ENCODE measurements around the gene COLEC11.
A peak's percentile ranks its signal among the peaks of the same experiment; 100 is the strongest.
"Not testable (repeated sequence)": the region's sequence is repeated elsewhere in the genome, so short reads cannot be mapped to it uniquely, and the experiment has no call there.

COLEC11 gene

DNA sequence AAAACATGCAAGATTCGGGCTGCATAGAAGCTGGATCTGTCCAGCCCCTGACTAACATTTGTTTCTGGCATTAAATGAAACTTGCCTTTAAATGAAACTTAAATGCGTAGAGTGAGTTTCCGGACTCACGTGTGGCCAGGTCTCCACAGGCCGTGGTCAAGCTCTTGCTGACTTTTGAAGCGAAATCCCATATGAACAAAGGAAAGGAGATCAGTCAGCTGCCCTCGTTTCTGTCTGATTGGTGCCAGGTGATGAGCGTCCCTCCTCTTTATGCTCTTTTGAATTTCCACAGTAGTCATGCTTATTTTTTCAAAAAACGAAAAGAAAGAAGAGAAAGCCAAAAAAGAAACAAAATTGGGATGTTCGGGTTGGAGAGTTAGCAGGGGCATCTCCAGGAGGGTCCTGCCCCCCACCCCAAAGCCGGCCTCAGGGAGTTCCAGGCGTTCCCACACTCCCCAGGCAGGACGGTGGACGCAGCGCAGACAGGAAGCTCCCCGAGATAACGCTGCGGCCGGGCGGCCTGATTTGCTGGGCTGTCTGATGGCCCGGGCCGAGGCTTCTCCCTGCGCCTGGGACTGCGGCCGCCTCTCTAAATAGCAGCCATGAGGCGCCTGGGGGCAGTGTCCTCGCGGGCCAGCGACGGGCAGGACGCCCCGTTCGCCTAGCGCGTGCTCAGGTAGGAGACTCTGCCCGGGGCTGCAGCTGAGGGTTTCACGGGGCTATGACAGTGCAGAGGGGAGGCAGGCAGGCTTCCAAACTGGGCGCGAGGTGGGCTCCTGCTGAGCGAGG is at the start of gene COLEC11:
Gene COLEC11, plus strand, starts transcription at position 620 of the 789 bp plus-strand sequence. CDS start 9,229 bp downstream, outside the sequence.
- DNase-seq, result no peak

DNA sequence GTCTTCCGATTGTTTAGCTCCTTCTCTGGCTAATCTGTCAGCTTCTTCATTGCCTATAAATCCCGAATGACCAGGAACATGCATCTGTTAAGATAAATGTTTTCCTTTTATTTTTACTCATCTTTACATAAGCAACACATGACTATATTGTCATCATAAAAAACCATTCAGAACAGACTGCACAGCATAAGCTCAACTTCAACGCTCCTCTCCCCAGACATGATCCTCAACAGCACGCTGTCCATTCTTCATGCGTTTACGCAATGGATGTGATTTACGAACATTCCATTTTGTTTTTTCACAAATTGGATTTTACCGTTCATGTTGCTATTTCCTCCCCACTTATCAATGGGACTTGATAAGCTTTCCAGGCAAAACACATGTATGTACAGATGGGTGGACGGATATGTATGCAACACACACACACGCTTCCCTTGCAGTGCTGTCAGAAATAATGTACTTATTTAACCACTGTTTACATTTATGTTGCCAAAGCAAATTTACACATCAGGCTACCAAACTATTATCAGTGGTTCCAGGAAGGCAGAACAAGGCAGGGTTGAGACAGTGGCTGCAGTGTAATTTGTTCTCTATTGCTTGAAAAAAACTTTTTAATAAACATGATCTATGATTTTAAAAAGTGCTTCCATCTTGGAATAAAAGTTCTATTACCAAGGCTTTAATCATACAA is 49.0 kb upstream of the COLEC11 start:
- no peak for DNase-seq

DNA sequence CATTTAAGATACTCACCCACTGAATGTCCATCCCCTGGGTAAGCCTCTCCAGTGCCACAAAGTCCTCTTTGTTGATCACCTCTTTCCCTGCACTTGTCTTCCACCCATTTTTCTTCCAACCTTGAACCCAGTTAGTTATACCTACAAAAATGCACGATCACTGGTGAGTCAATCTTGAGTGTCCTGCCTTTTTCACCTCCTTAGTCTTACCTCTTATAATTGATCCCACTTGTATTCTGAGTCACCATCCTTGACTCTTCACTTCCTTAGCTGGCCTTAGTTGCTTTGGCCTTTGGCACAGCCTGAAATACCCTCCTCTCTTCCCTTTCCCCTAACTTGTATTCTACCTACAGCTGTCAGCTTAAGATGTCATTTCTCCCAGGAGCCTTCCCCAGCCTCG is 47.0 kb upstream of the COLEC11 start:
- DNase-seq, result no peak

DNA sequence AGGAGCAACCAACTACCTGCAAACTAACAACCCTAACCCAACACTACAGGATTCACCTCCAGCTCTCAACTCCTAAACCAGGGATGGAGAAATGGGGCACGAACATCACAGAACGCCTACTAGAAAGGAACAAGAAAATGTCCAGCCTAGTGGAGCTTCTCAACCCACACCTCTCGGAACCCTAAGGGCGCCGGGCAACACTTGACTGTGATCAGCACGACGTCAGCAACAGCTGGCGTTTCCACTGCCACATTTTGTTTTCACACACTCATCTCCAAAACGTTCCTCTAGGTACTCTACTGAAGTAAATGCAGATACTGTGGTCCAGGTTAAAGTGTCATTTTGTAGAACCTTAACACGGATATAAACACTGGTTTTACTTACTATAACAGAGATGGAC is 41.0 kb upstream of the COLEC11 start:
- no peak for DNase-seq

DNA sequence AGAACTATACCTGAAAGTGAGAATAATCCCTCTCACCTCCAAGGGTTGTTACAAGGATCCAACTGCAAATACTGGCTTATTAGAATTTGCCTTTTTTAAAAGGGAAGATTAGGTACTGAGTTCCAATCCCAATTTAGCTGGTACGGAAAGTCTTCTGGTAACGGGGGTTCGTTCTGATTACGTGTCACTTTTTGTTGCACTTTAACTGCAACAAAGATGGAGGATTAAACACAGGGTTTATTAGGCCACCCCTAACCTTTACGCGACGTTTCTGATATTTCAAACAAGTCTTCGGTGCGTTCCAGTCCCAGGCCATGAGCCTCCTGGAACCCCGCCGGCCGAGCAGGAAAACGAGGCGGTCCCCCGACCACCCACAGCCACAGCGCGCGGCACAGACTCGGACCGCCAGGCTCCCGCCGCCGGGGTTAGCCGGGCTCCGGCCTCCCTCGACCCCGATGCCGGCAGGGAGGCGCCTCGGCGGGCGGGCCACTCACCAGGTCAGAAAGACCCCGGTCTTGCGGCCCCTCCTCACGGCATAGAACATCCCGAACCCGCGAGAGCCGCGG is 37.2 kb upstream of the COLEC11 start:
- DNase-seq, result peak in 1 of 58 donors; percentile 49

DNA sequence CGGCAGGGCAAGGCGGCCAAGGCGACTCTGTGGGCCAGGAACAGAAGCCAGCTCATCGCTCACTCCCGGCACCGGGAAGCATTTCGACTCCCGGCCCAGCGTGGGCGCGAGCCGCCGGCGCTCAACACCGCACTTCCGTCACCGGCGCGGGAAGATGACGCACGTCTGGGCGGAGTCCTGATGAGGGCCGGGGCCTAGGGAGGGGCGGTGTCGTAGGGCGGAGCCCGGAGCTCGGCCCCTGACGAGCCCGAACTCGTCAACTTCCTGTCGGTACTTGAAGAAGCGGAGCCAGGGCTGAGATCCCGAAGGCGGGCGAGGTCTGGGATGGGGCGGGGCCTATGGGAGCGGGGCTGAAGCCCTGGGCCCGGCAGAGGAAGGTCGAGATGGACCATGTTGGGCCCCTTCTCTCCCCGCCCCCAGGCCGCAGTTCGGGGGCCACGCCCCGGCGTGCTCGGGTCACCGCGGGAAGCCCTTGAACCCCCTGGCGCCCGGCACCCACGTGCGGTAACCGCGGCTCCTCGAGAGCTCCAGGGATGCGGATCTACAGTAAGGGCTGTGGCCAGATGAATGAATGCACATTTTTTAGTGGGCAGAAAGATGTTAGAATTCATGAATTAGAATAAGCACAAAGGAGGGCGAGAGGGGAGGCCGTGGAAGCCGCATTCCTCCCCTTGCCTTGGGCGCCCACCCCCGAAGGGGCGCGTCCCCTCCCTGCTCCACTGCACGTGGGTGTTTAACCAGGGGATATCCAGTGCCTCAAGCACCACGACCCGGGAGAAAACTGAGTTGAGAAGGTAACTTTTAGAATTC is 36.5 kb upstream of the COLEC11 start, which contains the start of gene RNASEH1:
Gene RNASEH1, minus strand, starts transcription at position 129 of the 810 bp plus-strand sequence. Its CDS starts 73 bp downstream, at position 56.
- DNase-seq, result peak; percentile 69 to 98 (median 94)

DNA sequence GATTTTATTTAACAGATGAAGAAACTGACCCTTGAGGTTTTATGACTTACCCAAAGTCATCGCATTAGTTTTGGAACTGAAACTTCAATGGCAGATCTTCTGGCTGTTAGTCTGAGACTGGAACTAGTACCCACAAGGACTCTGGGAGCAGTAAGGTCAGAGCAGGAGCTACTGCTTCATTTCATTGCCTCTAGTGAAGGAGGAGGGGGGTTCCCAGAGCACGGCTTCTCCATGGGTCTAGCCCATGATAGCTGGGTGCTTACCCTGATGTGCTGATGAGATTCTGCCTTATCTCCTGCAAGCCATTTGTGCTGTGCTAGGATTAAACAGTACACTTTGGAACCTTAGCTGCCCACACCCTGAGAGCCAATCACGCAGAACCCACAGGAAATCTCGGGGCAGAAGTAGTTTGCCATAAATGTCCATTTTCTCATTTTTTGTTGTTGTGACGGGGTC is 31.4 kb upstream of the COLEC11 start:
- no peak for DNase-seq

DNA sequence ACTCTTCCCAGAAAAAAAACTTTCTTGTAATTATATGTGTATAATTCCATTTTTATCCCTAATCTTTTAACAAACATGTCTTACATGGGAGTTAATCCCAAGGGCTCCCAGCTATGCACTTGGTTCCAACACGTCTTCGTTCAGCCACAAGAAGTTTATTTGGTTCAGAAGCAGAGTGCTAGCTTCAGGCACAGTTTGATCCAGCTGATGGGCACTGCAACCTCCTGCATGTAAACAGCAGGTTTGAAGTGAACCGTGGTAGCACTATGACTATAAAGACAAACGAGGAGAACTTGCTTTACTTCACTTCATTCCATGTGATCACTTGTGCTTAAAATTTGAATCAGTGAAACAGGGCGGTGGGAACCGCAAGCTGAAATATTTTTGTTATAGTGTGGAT is 29.8 kb upstream of the COLEC11 start:
- no peak for DNase-seq

DNA sequence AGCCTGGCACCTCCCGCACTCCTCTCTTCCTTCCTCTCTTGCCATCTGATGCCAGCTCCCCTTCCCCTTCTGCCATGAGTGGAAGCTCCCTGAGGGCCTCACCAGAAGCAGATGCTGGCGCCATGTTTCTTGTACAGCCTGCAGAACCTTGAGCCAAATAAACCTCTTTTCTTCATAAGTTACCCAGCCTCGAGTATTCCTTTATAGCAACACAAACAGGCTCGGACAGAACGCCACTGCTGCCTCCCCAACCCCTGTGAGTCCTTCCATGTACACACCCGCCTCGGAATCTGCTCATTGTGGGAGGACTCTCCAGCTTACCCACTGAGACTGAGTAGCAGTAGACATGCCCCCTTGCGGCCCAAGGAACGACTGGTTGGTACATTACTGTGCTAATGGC is 28.1 kb upstream of the COLEC11 start:
- no peak for DNase-seq

DNA sequence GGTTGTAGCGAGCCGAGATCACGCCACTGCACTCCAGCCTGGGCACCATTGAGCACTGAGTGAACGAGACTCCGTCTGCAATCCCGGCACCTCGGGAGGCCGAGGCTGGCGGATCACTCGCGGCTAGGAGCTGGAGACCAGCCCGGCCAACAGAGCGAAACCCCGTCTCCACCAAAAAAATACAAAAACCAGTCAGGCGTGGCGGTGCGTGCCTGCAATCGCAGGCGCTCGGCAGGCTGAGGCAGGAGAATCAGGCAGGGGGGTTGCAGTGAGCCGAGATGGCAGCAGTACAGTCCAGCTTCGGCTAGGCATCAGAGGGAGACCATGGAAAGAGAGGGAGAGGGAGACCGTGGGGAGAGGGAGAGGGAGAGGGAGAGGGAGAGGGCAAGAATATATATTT is 25.3 kb upstream of the COLEC11 start:
- DNase-seq, result not testable (repeated sequence)

DNA sequence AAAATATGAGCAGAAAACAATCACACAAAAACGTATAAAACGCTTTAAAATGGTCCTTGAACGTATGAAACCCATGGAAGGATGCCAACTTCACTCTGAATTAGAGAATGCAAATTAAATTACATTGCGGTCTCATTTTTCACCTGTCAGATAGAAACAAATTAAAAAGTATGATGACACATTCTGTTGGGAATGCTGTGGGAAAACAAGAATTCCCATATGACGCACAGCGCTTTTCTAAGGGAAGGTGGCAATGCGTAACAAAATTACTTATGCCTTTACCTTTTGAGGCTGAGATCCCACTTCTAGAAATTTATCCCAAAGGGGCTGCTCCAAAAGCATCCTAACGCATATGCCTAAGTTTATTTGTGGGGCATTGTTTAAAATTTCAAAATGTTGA is 23.6 kb upstream of the COLEC11 start:
- no peak for DNase-seq

DNA sequence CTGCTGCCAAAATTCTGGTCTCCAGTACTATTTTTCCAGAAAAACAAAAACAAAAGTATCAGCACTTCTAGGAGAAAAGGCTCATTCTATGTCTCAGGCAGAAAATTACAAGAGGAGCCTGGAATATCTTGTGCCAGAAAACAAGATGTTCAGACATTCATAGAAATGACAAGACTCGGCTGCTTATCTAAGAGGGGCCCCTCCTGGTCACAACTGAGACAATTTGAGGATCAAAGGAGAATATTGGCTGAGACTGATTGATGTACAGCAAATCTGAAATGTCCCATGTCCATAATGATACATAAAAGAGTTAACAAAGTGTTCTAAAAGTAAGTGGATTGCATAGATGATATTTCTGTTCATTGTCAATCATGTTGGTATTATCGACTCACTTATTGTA is 22.3 kb upstream of the COLEC11 start:
- DNase-seq, result no peak

DNA sequence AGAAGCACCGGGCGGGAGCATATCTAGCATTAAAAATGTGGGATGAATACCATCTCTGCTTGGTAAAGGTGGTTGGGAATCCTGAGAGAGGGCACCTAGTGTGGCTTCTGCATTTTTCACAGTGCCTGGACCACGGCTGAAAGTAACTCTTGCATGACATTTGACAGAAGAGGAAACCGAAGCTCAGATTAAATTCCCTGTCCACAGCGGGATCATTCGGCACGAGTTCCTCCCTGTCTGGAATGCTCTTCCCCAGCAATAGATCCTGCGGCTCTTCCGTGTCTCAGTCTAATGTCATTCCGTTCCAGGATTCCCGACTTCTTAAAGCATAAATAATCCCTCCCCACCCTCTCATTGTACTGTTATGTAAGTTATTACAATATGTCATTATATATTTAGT is 20.8 kb upstream of the COLEC11 start:
- DNase-seq, result no peak

DNA sequence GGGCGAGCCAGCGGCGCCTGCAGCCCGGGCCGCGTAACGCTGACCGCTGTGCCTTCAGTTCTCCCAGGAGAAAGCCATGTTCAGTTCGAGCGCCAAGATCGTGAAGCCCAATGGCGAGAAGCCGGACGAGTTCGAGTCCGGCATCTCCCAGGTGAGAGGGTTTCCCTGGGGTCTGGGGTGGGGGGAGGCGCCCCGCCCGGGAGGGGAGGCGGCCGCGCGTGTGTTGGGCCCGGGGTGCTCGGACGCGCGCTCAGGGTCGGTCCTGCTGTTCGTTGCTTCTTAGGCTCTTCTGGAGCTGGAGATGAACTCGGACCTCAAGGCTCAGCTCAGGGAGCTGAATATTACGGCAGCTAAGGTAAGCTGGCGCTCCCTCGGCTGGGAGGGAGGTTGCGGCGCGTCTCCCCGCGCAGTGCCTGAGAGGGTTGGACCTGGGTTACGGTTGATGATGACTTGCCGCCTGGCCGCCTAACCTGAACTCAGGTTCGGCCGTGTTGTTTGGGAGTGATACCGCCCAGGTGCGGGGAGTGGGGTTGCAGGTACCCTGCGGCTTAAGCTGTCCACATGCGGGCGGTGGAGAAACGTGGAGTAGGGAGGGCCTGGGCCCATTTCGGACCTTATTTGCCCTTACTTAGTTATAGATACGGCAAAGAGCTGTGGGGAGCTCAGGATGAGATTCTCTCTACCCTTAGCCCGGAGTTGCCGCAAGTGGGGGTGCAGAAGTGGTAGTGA is 19.2 kb upstream of the COLEC11 start:
- DNase-seq, result peak in 3 of 58 donors; percentile 29 to 41 (median 35)

DNA sequence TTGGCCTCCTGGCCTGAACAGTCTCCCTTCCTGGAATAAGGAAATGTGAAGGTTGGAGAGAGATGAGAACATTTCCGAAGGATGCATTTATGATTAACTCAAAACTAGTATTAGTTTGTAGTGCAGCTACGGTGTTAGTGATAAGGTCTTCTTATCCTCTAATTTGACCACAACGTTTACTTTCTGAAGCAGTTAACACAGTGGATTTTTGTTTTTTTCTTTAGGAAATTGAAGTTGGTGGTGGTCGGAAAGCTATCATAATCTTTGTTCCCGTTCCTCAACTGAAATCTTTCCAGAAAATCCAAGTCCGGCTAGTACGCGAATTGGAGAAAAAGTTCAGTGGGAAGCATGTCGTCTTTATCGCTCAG is 18.7 kb upstream of the COLEC11 start:
- not testable (repeated sequence) for DNase-seq

DNA sequence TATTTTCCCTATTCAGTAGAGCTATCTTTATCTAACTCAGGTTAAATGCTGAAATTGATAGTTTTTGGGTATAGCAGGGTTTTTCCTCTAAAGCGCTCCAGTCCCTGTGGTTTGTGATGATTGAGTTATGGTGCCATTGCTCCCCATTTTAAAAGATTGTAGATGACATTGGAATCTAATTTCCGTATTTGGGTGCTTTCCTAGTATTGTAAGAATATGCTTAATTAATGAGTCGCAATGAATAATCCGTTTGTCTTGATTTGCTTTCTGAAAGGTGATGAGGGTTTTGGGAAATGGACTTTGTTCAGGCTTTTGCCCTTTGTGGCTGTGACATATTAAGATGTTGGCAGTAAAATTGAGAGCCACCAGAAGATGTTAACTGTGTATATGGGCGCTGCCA is 15.9 kb upstream of the COLEC11 start:
- DNase-seq, result no peak

DNA sequence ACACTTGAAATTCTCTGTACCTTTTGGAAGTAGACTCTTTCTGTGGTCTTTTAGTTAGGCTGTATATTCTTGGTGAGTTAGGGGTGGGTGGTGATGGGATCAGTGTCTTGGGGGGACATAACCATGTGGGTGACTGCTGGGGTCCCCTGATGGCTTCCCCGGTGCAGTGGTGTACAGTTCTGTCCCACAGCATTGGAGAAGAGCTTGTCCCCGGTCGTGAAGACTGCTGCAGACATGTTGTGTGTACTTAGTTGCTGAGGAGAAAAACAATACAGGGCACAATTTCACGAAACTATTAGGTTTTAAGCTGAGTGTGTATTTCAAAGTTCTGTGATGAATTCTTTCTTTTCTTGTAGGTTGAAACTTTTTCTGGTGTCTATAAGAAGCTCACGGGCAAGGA is 14.5 kb upstream of the COLEC11 start:
- DNase-seq, result no peak

DNA sequence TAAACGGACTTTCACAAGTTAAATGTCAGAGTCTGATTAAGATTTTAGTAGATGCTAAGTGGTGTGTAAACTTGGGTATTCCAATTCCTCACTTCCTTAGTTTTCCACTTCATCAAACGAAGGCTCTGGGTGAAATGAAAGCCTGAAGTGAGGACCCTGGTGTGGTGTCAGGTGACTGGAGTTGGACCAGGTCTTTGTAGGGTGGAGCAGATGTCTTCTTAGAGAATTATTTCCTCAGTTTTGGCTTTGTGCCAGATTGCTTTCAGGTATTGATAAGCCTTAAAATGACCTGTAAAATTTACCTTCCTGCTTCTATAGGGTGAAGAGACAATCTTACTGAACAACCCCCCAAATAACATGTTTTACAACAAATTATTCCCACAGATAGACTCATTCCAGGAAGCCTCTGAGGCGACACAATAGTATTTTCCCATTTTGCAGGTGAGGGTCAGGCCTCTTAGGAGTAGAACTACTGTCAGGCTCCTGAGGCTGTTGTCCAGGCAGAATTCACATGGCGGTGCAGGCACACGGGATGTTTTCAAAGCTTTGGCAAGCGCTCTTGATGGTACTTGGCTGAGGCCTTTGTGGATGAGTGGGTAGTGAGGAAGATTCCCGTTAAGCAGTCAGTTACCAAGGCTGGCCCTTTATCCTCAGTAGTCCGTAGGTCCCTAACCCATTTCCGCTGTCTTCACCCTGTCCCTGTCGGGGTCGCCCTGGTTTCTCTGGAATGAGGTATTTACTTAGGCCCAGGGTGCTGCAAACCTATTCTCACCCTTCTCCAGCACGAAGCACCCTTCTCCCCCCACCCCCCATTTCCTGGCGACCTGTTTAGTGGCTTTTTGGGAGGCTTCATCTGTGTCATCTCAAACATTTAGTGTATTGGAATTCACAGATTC is 13.3 kb upstream of the COLEC11 start:
- no peak for DNase-seq

DNA sequence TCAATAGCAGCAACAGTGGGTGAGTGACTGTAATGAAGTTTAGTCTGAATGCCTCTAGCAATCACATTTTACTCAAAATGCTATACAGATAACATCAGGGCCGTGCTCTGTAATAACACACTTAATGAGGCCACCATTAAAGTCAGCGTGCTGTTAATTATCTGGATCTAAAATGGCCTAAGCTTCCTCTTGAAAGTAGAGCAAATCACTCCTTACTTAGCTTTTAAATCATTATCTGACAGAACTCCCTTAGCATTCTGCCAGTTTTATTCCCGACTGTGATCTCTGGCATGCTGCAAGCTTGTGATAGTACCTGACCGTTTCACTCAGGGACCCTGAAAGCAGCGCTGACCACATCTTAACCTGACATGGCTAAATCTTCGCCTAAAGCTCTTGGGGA is 10.8 kb upstream of the COLEC11 start:
- no peak for DNase-seq

Data from anterior cingulate cortex (tissue), 58 donors.